ENCODE measurements around the gene PLD1.

DNA sequence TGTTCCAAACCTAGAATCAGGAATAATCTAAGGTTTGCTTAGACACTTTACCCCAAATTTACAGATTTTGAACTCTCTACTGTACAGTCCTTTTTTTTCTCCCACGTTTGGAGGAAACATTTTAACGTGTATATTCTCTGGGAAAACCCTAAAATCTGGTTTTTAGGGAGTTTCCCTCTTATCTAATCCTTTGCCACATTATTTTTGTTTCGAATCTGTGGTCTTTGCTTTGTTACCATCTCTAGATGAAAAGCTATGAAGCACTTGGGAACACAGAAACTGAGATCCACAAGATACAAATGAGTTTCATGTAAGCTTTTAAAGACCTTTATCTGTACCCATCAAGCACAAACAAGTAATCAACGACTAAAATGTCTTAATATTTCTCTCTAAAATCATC lies 41.3 kb downstream of the PLD1 start:
- TF ChIP-seq, protein P1, sequence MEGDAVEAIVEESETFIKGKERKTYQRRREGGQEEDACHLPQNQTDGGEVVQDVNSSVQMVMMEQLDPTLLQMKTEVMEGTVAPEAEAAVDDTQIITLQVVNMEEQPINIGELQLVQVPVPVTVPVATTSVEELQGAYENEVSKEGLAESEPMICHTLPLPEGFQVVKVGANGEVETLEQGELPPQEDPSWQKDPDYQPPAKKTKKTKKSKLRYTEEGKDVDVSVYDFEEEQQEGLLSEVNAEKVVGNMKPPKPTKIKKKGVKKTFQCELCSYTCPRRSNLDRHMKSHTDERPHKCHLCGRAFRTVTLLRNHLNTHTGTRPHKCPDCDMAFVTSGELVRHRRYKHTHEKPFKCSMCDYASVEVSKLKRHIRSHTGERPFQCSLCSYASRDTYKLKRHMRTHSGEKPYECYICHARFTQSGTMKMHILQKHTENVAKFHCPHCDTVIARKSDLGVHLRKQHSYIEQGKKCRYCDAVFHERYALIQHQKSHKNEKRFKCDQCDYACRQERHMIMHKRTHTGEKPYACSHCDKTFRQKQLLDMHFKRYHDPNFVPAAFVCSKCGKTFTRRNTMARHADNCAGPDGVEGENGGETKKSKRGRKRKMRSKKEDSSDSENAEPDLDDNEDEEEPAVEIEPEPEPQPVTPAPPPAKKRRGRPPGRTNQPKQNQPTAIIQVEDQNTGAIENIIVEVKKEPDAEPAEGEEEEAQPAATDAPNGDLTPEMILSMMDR (tag by site-specific recombination; IDR thresholded peaks at IDR 0.05) = no peak
- TF ChIP-seq GLI4 (tag by site-specific recombination; IDR thresholded peaks at IDR 0.05) = no peak
- TF ChIP-seq KLF9 (tag by site-specific recombination; IDR thresholded peaks at IDR 0.05; ENCODE audit: low read depth) = no peak
- TF ChIP-seq, protein P2, sequence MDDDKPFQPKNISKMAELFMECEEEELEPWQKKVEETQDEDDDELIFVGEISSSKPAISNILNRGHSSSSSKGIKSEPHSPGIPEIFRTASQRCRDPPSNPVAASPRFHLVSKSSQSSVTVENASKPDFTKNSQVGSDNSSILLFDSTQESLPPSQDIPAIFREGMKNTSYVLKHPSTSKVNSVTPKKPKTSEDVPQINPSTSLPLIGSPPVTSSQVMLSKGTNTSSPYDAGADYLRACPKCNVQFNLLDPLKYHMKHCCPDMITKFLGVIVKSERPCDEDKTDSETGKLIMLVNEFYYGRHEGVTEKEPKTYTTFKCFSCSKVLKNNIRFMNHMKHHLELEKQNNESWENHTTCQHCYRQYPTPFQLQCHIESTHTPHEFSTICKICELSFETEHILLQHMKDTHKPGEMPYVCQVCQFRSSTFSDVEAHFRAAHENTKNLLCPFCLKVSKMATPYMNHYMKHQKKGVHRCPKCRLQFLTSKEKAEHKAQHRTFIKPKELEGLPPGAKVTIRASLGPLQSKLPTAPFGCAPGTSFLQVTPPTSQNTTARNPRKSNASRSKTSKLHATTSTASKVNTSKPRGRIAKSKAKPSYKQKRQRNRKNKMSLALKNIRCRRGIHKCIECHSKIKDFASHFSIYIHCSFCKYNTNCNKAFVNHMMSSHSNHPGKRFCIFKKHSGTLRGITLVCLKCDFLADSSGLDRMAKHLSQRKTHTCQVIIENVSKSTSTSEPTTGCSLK (tag by site-specific recombination; IDR thresholded peaks at IDR 0.05) = no peak
- no peak for TF ChIP-seq ZNF184 (tag by site-specific recombination; IDR thresholded peaks at IDR 0.05)
- no peak for TF ChIP-seq HOXA7 (CRISPR knock-in tag; IDR thresholded peaks at IDR 0.05; ENCODE audit: borderline replicate concordance)
- no peak for TF ChIP-seq ZNF24 (tag by site-specific recombination; IDR thresholded peaks at IDR 0.05)

Data from HEK293 (cell line).